Type B pancreatic cell (in vitro differentiated cells): Measurements from ENCODE around the gene NEXN. TPM values are rescaled to one million over a fixed set of nuclear protein-coding genes. Genes with fewer than 3 reads are reported as not detected.

ENCODE experiments used
- DNase-seq: peaks from one replicate; pipeline ENCODE4 v3.0.0; 2021; ENCODE audit warnings: mixed read lengths; ENCODE audit not compliant: unreplicated experiment; ENCODE audit errors: extremely low spot score
- H3K27ac Mint-ChIP-seq: 2 replicates; pipeline ENCODE4 v1.8.0; 2021; ENCODE audit warnings: mild to moderate bottlenecking, mixed read lengths
- H3K27me3 Mint-ChIP-seq: 2 replicates; pipeline ENCODE4 v1.8.0; 2021; ENCODE audit warnings: mixed read lengths
- H3K36me3 Mint-ChIP-seq: 2 replicates; pipeline ENCODE4 v1.8.0; 2021; ENCODE audit warnings: mixed read lengths
- H3K4me1 Mint-ChIP-seq: one replicate; pipeline ENCODE4 v1.8.0; 2021; ENCODE audit warnings: mixed read lengths; ENCODE audit not compliant: unreplicated experiment
- H3K4me3 Mint-ChIP-seq: 2 replicates; pipeline ENCODE4 v1.8.0; 2021; ENCODE audit warnings: mild to moderate bottlenecking, mixed read lengths
- H3K9me3 Mint-ChIP-seq: 2 replicates; pipeline ENCODE4 v1.8.0; 2021; ENCODE audit warnings: mixed read lengths
- CTCF ChIP-seq: fragments of 200-600 bp; sonication (generic); conservative IDR thresholded peaks from 2 replicates; pipeline ENCODE4 v1.5.0; 2021; ENCODE audit warnings: antibody characterized with exemption, mild to moderate bottlenecking
- total RNA-seq: library from RNA; stranded (reverse); gene quantifications from 2 replicates; pipeline ENCODE4 v1.2.1, GENCODE V29; 2021; ENCODE audit warnings: low replicate concordance

The NEXN gene
- total RNA-seq, 1 donor from 2014 or later: 2.8 TPM

- Mint-ChIP-seq H3K27ac (no peak overlapping the region), H3K9me3 (no peaks in the 10 kb centered on the region), H3K4me1 (no peaks in the 10 kb centered on the region), H3K27me3 (no peaks in the 10 kb centered on the region), H3K36me3 (peaks cover 20% of the 10 kb centered on the region), H3K4me3 (no peak overlapping the region)
- TF ChIP-seq CTCF: no peak
- DNase-seq: no peak
Observed at GRCh38 chr1:77991638-77992037, 103.2 kb downstream of the NEXN start.

Other genes starting within 250 kb of the NEXN start
- 49.1 and 51.3 TPM in 2 replicates for gene ZZZ3, start 206.0 kb upstream of the NEXN start, total RNA-seq
- 46.6 and 66.3 TPM in 2 replicates for gene USP33, start 128.8 kb upstream of the NEXN start, total RNA-seq
- 14.5 and 15.0 TPM in 2 replicates for gene MIGA1, start 109.0 kb upstream of the NEXN start, total RNA-seq
- gene FUBP1, start 90.4 kb downstream of the NEXN start, total RNA-seq: 123 and 220 TPM in 2 replicates
- gene DNAJB4, start 116.3 kb downstream of the NEXN start, total RNA-seq: 20.9 and 27.7 TPM in 2 replicates
- gene GIPC2, start 157.3 kb downstream of the NEXN start, total RNA-seq: 2.9 and 4.8 TPM in 2 replicates